Stimulated activated naive CD8-positive, alpha-beta T cell treated with anti-CD3 and anti-CD28 coated beads, Interleukin-15, Interleukin-2, amounts not matched to agents 100 ng/mL and 50 ng/mL, for 24 hours (primary cell): ENCODE data around the gene CNTNAP2.

ENCODE experiments used
- H3K27ac Mint-ChIP-seq: one replicate; pipeline ENCODE4 v1.8.0; 2021; ENCODE audit warnings: mild to moderate bottlenecking, mixed read lengths
- H3K27me3 Mint-ChIP-seq: one replicate; pipeline ENCODE4 v1.8.0; 2021; ENCODE audit warnings: mixed read lengths
- H3K36me3 Mint-ChIP-seq: one replicate; pipeline ENCODE4 v1.8.0; 2021; ENCODE audit warnings: low read depth, mixed read lengths
- H3K4me1 Mint-ChIP-seq: one replicate; pipeline ENCODE4 v1.8.0; 2021; ENCODE audit warnings: low read depth, mixed read lengths
- H3K4me3 Mint-ChIP-seq: one replicate; pipeline ENCODE4 v1.8.0; 2021; ENCODE audit warnings: mild to moderate bottlenecking, mixed read lengths
- H3K9me3 Mint-ChIP-seq: one replicate; pipeline ENCODE4 v1.8.0; 2021; ENCODE audit warnings: mixed read lengths

The CNTNAP2 gene

GRCh38 chr7:148209643-148210190 lies 2093.1 kb downstream of the CNTNAP2 start:
- H3K36me3 Mint-ChIP-seq: no peaks in the 10 kb centered on the region
- no peaks in the 10 kb centered on the region for H3K4me1 Mint-ChIP-seq
- no peaks in the 10 kb centered on the region for H3K9me3 Mint-ChIP-seq
- H3K27me3 Mint-ChIP-seq: peaks cover 4% of the 10 kb centered on the region
- no peak overlapping the region for H3K4me3 Mint-ChIP-seq
- H3K27ac Mint-ChIP-seq: no peak overlapping the region

GRCh38 chr7:148210804-148211325 lies 2094.3 kb downstream of the CNTNAP2 start:
- H3K9me3 Mint-ChIP-seq: no peaks in the 10 kb centered on the region
- H3K4me1 Mint-ChIP-seq: no peaks in the 10 kb centered on the region
- no peak overlapping the region for H3K27ac Mint-ChIP-seq

GRCh38 chr7:148211740-148212151 lies 2095.1 kb downstream of the CNTNAP2 start:
- Mint-ChIP-seq H3K4me3 (no peak overlapping the region), H3K27ac (no peak overlapping the region), H3K9me3 (peaks cover 2% of the 10 kb centered on the region), H3K4me1 (no peaks in the 10 kb centered on the region), H3K36me3 (no peaks in the 10 kb centered on the region), H3K27me3 (peaks cover 4% of the 10 kb centered on the region)

More at GRCh38 chr7:148210804-148211325, 2094.3 kb downstream of the CNTNAP2 start:
- Mint-ChIP-seq H3K36me3 (no peaks in the 10 kb centered on the region), H3K4me3 (no peak overlapping the region), H3K27me3 (peaks cover 4% of the 10 kb centered on the region)

GRCh38 chr7:148212731-148213130 lies 2096.1 kb downstream of the CNTNAP2 start:
- no peaks in the 10 kb centered on the region for H3K36me3 Mint-ChIP-seq
- no peak overlapping the region for H3K4me3 Mint-ChIP-seq
- H3K27me3 Mint-ChIP-seq: peaks cover 4% of the 10 kb centered on the region
- H3K27ac Mint-ChIP-seq: no peak overlapping the region
- peaks cover 8% of the 10 kb centered on the region for H3K9me3 Mint-ChIP-seq
- H3K4me1 Mint-ChIP-seq: no peaks in the 10 kb centered on the region

- no peaks in the 10 kb centered on the region for H3K4me1 Mint-ChIP-seq
- no peaks in the 10 kb centered on the region for H3K36me3 Mint-ChIP-seq
- peaks cover 8% of the 10 kb centered on the region for H3K9me3 Mint-ChIP-seq
- no peak overlapping the region for H3K4me3 Mint-ChIP-seq
- H3K27me3 Mint-ChIP-seq: peaks cover 4% of the 10 kb centered on the region
- H3K27ac Mint-ChIP-seq: no peak overlapping the region
Observed at GRCh38 chr7:148214101-148214500, 2097.5 kb downstream of the CNTNAP2 start.

- H3K36me3 Mint-ChIP-seq: no peaks in the 10 kb centered on the region
- no peak overlapping the region for H3K27ac Mint-ChIP-seq
- H3K9me3 Mint-ChIP-seq: peaks cover 8% of the 10 kb centered on the region
- H3K4me3 Mint-ChIP-seq: no peak overlapping the region
- H3K4me1 Mint-ChIP-seq: no peaks in the 10 kb centered on the region
- peaks cover 5% of the 10 kb centered on the region for H3K27me3 Mint-ChIP-seq
Observed at GRCh38 chr7:148218603-148219002, 2102.0 kb downstream of the CNTNAP2 start.

- Mint-ChIP-seq H3K4me3 (no peak overlapping the region), H3K27me3 (peaks cover 9% of the 10 kb centered on the region), H3K27ac (no peak overlapping the region), H3K36me3 (no peaks in the 10 kb centered on the region), H3K9me3 (peaks cover 7% of the 10 kb centered on the region), H3K4me1 (no peaks in the 10 kb centered on the region)
Observed at GRCh38 chr7:148222721-148223120, 2106.1 kb downstream of the CNTNAP2 start.

GRCh38 chr7:148223160-148223559 lies 2106.6 kb downstream of the CNTNAP2 start:
- Mint-ChIP-seq H3K4me3 (no peak overlapping the region), H3K36me3 (no peaks in the 10 kb centered on the region), H3K9me3 (peaks cover 7% of the 10 kb centered on the region), H3K4me1 (no peaks in the 10 kb centered on the region), H3K27me3 (peaks cover 9% of the 10 kb centered on the region), H3K27ac (no peak overlapping the region)

- Mint-ChIP-seq H3K27me3 (peaks cover 9% of the 10 kb centered on the region), H3K36me3 (no peaks in the 10 kb centered on the region), H3K9me3 (peaks cover 7% of the 10 kb centered on the region)
Observed at GRCh38 chr7:148223738-148224137, 2107.1 kb downstream of the CNTNAP2 start.

GRCh38 chr7:148230296-148230695 lies 2113.7 kb downstream of the CNTNAP2 start:
- Mint-ChIP-seq H3K27me3 (no peaks in the 10 kb centered on the region), H3K36me3 (no peaks in the 10 kb centered on the region), H3K27ac (no peak overlapping the region), H3K4me3 (no peak overlapping the region), H3K4me1 (no peaks in the 10 kb centered on the region), H3K9me3 (no peaks in the 10 kb centered on the region)

More at GRCh38 chr7:148223738-148224137, 2107.1 kb downstream of the CNTNAP2 start:
- H3K4me1 Mint-ChIP-seq: no peaks in the 10 kb centered on the region
- no peak overlapping the region for H3K4me3 Mint-ChIP-seq
- no peak overlapping the region for H3K27ac Mint-ChIP-seq

- Mint-ChIP-seq H3K4me1 (no peaks in the 10 kb centered on the region), H3K9me3 (no peaks in the 10 kb centered on the region), H3K4me3 (no peak overlapping the region)
Observed at GRCh38 chr7:148230883-148231282, 2114.3 kb downstream of the CNTNAP2 start.

GRCh38 chr7:148232784-148233183 lies 2116.2 kb downstream of the CNTNAP2 start:
- no peaks in the 10 kb centered on the region for H3K4me1 Mint-ChIP-seq
- no peak overlapping the region for H3K4me3 Mint-ChIP-seq
- no peaks in the 10 kb centered on the region for H3K27me3 Mint-ChIP-seq
- H3K27ac Mint-ChIP-seq: no peak overlapping the region
- H3K9me3 Mint-ChIP-seq: no peaks in the 10 kb centered on the region
- H3K36me3 Mint-ChIP-seq: no peaks in the 10 kb centered on the region

More at GRCh38 chr7:148230883-148231282, 2114.3 kb downstream of the CNTNAP2 start:
- H3K36me3 Mint-ChIP-seq: no peaks in the 10 kb centered on the region
- no peak overlapping the region for H3K27ac Mint-ChIP-seq
- no peaks in the 10 kb centered on the region for H3K27me3 Mint-ChIP-seq

- no peak overlapping the region for H3K4me3 Mint-ChIP-seq
- no peaks in the 10 kb centered on the region for H3K9me3 Mint-ChIP-seq
- H3K27me3 Mint-ChIP-seq: peaks cover 3% of the 10 kb centered on the region
- no peak overlapping the region for H3K27ac Mint-ChIP-seq
- no peaks in the 10 kb centered on the region for H3K4me1 Mint-ChIP-seq
- H3K36me3 Mint-ChIP-seq: no peaks in the 10 kb centered on the region
Observed at GRCh38 chr7:148234715-148235114, 2118.1 kb downstream of the CNTNAP2 start.

- Mint-ChIP-seq H3K4me1 (no peaks in the 10 kb centered on the region), H3K9me3 (no peaks in the 10 kb centered on the region), H3K4me3 (no peak overlapping the region), H3K36me3 (no peaks in the 10 kb centered on the region), H3K27me3 (peaks cover 34% of the 10 kb centered on the region), H3K27ac (no peak overlapping the region)
Observed at GRCh38 chr7:148238761-148239325, 2122.2 kb downstream of the CNTNAP2 start.

- H3K27ac Mint-ChIP-seq: no peak overlapping the region
Observed at GRCh38 chr7:148241700-148242293, 2125.2 kb downstream of the CNTNAP2 start.

More at GRCh38 chr7:148241700-148242293, 2125.2 kb downstream of the CNTNAP2 start:
- H3K27me3 Mint-ChIP-seq: peaks cover 38% of the 10 kb centered on the region
- no peaks in the 10 kb centered on the region for H3K9me3 Mint-ChIP-seq
- H3K36me3 Mint-ChIP-seq: no peaks in the 10 kb centered on the region
- H3K4me1 Mint-ChIP-seq: no peaks in the 10 kb centered on the region
- no peak overlapping the region for H3K4me3 Mint-ChIP-seq
